ENCODE measurements around the gene ABCA4.

The ABCA4 gene

DNA sequence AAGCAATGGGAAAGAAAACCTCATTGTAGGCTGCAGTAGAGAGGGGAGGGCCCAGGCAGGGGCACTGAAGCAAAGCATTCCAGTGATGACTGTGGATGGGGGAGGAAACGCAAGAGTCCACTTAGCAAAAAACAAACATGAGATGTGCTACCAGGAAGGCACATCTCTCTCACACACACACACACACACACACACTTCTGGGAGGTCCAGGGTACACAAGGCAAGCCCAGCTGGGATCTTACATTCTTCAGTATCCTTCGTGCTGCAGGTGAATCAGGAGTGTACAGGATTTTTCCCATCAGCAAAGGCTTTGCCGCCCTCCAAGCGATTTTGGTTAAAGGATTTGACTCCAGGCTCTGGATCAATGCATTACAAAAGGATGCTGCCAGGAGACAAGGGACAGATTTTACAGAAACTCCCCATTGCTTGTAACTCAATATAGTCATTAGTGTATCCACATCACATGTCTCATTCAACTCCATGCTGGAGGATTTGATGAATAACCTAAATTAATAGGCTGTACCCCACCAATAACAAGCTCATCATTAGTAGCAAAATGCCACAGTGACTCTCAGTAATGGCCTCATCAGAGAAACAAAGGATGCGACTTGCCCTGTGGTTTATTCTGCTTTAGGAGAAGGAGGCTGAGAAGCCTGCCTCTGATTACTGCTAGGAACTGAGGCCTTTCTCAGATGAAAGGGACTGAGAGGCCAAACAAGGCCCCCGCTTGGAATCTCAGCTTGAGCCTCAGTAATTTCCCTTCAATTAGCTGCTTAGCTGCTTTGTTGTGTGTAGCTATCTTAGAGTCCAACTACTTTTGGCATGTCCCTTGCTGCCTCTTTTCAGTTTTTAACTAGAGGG is 41.6 kb downstream of the ABCA4 start:
- no peak for DNase-seq

DNA sequence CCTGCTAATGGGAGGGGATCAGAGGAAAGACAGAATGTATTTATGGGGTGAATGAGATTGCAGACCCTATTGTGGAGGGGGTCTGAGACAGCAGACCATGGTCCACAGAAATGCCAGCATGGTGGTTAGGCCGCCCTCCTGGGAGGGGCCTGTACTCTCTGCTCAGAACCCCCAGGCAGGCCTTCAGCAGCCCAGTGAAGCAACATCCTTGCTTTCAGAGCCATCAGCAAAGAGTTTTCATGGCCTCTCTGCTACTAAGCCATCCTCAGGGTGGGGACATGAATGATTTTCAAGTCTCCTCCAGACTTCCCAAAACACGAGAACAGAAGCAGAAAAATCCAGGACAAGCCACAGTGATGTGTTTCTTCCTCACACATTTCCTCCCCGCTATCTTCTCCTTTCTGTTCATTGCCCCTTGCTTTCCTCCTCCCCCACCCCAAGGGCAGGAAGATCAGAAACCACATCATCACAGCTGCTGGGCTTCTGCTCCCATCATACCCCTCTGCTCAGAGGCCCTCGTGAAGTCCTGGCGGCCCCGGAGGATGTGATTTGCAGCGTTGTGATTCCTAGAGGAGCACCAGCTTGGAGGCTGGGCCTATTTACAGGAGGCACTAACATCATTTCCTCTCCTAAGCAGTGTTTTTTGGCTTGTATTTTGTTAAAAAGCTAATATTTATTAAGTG is 48.0 kb downstream of the ABCA4 start:
- no peak for DNase-seq

- no peak for DNase-seq
These were observed 49.0 kb downstream of the ABCA4 start for GRCh38 chr1:94071976-94072375.

DNA sequence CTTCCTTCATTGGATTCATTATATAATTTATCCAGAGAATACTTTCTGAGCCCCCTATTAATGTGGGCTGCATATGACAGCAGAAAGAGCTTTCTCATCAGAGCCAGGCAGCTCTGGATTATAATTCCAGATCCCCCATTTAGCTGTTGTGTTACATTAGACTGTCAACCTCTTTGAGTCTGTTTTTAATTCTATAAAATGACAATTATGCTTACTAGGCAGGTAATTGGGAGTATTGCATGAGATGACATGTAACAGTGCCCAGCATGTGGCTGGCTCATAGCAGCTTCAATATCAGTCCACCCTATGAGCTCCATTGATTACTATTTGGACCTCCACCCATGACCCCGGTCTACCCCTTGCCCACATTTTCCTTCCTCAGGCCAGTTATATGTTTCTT is 49.6 kb downstream of the ABCA4 start:
- DNase-seq = no peak

DNA sequence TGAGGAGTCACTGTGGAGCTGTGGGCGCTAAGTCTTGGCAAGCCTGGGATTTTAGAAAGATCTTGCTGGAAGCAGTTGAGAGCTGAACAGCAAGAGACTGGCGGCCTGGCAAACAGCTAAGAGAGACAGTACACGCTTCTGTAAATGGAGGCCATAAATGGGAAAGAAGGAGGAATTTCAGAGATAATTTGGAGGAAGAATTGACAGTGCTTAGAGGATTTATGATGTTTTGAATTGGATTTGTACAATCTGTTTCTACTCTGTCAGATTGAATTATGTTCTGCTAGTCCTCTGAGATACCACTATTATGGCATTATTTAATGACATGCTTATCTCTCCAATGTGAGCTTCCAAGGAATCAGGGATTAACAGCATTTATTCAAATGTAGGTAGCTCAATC is 50.1 kb downstream of the ABCA4 start:
- DNase-seq = no peak

- DNase-seq = no peak
These were observed 51.0 kb downstream of the ABCA4 start for GRCh38 chr1:94069919-94070285.

GRCh38 chr1:94068999-94069918 is 51.7 kb downstream of the ABCA4 start:
- DNase-seq = peak; percentile 42

DNA sequence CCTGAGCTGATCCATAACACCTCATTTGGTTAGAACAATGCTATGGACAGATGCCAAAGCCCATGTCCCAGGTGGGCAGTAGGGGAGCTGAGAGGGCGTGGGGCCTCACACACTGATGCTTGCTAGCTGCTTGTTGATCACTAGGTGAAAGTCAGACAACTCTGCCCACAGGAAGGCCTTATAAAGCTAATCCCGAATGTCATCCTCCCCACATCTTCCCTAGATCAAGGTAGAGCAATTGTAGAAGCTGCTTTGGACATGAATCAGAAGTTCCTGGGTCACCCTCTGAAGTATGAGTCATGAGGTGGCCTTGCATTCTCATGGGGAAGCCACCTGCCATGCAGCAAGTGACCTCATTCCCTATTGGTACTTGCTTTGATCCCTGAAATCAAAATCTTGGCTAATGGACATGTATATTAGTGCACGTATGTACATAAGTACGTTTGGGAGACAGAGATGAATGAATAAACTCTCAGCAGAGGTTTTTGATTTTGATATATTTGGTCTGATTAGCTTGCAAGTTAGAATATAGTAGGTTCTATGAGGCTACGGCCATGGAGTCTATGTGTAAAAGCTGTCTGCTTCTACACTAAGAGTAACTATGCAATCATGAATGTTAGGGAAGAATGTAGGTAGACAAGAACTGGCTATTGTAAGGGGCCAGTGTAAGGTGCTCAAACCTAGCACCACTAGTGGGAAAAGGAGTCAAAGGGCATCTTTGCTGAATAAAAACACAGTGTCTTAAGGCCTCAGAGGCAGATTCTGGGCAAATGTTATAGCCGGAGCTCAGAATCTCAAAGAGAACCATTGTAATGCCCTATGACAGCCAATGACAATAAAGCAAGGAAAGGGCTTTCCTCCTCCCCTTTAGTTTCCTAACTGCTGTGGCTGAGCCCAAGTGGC is 52.6 kb downstream of the ABCA4 start:
- no peak for DNase-seq

DNA sequence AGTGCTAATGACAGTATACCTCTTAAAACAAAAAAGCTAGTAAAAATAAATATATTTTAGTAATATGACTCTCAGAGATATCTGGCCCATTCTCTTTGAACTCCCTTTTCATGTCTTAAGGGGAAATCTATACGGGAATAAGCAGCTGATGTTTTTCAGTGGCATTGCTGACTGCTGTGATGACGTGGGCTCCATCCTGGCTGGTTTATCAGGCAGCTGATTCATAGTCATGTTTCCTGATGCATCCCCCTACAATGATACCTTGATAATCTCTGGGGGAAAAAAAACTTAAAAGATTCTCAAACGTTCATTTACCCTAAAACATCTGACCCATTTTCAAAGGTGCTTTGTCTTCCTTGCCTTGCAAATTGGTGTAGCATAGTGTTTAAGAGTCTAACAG is 53.8 kb downstream of the ABCA4 start:
- no peak for DNase-seq

GRCh38 chr1:94063379-94063778 is 57.6 kb downstream of the ABCA4 start:
- no peak for DNase-seq

DNA sequence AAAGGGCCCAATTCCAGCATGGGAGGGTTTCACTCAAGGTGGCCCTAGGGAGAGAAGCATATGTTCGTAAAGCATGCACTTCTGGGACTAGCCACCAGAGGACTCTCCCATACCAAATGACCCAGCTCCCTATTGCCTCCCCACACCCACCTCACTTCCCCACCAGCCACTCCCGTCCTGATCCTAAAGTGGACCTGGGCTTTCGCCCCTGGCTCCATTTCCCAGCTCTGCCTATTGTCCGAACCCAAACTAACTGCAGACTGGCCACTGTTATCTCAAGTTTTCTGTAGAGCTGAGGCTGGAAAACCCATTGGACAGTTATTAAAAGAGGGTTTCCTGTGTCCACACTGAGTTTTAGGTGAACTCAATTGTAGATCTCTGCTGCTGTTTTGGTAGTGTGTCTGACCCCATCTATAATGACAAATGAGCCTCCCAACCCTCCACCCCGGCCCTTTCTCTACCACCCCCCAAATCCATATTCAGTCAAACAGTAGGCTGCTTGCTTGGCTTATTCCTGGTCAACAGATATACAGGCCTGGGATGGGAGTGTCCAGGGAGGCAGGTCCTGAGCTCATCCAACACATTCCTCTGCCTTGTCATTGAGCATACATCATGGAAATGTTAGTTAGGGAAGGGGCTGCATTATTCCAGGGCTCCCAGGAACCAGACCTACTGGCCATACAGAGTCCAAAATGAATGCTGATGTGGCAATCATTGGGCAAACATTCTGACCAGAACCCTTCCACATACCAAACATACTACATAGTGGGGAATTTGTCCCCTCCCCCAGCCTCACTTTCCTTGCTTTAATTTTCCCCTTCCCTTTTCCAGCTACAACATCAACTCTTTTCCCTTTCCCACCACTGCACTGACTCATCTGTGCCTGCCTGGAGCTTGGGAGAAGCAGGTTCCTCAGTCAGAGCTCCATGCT is 59.2 kb downstream of the ABCA4 start:
- DNase-seq = peak; percentile 30

DNA sequence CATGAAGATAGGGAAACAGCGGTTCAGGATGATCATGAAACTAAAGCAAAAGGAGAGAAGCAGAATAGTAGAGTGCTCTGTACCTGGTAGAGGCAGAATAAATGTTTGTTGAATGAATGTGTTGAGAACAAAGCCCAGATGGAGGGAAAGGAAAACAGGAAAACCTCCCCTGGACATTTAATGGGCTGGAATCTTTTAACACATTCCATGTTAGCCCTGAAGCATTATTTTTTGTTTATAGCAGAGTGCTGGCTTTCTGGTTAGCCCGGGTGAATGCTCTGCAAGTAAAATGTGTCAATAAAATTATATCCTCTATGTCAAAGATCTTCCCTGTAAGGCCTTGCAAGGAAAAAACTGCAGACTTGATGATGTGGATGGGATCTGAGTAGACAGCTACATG is 60.2 kb downstream of the ABCA4 start:
- DNase-seq = no peak

GRCh38 chr1:94058766-94059165 is 62.2 kb downstream of the ABCA4 start:
- DNase-seq = no peak

DNA sequence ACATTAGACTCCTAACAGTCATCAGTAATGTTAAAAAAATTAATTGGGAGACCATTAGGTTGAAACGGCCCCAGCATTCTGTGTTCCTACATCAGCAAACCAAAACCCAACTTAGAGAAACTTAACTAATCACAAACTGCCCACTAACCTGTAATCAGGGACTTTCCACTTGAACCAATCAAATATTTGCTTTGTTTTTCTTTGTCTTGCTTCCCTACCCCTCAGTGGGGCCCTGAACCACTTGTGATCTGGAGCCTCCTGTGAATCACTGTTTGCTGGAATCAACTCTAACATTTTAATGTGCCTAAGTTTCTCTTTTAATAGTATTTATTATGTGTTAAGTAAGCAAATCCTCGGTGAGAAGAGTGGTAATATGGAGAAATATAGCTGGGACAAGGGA is 64.0 kb downstream of the ABCA4 start:
- DNase-seq = no peak

DNA sequence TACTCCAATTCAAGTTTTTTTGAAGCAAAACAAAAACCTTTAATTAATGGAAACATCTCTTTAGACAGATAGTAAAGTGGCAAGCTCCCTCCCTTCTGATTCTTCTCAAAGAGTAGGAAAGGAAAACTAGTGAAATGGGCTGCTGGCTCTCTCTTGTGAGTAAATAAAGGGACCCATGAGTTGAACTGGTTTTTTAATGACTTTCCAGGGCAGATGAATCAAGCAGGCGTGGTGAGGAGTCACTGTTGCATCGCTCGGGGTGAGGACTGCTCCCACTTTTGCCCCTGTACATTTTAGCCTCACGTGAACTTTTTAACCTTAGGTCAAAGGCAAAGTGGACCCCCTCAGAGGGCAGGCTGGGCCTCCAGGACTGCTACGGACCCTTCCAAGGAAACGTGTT is 64.8 kb downstream of the ABCA4 start:
- DNase-seq = no peak

GRCh38 chr1:94055459-94056122 is 65.4 kb downstream of the ABCA4 start:
- no peak for DNase-seq

DNA sequence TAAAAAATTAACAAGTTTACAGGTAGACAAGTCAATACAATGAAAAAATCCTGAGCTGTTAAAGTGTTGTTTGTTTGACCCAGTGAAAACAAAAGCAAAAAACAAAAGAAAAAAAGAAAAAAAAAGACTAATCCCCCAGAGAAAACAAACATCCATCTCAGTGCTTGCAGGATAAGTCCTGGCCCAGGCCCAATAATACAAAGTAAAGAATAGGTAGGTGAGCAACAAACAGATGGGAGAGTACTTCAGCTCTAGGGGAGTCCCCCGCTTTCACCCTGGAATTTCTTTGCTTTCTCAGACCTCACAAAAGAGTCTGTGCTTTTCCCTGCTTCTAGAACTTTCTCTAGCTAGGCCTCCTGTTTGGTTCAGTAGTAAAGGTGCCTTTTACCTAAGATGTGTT is 70.3 kb downstream of the ABCA4 start:
- DNase-seq = no peak

DNA sequence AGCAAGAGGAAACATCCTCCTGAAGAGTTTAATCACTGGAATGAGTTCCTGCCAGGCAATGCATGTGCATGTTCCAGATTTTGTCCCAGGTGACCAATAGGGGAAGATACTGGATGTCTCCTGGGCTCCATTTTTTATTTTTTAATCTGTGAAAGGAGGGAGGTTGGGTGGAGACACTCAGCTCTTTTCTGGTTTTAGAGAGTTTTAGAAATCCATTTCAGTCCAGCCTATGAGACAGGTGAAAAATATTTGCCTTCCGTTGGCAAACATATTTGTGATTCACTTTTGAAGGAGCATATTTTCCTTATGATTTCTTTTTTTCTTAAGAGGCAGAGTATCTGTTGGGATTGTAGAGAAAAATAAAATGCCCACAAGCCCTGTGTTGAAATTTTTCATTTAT is 70.7 kb downstream of the ABCA4 start:
- no peak for DNase-seq

- no peak for DNase-seq
These were observed 71.2 kb downstream of the ABCA4 start for GRCh38 chr1:94049791-94050190.

DNA sequence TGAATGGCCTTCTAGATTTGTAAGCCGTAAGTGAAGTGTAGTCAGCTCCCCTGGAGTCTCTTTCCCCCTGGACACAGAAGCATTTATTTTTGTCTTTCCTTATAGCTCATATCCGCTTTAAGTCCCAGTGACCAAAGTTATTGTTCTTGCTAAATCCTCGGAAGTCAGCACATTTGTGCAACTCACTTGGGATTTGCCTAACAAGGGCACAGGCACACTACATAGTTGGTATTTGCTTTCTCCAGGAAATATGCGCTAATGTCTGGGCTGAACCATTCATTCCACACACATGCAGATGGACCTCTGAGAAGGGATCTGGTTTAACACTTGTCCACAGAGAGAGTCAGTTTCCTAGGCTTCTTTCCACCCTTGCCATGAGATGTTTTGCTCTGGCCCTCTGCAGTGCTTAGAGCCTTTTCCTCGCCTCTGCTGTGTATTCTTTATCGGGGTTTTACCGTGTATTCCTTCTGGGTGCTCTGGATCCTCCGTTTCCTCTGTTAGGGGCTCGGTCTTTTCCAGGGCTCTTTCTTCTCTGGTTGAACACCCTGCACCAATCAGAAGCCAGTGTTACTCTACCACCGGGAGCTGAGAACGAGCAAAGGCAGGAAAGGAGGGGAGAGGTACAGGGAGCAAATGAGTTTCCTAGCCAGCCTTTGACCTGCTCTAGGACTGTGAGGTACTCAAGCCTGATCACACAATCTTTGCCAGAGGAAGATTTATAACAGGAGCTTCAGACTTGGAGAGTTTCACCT is 72.4 kb downstream of the ABCA4 start:
- DNase-seq = no peak

Data from T1000 (cell line).